NCI-H446 (cell line): ENCODE data around the gene KRTAP10-8.
"Not testable (repeated sequence)": the region's sequence is repeated elsewhere in the genome, so short reads cannot be mapped to it uniquely, and the experiment has no call there.

Experiments
- DNase-seq, 2 experiments: peaks; one replicate each; lab custom pipeline; 2025; lab: John Stamatoyannopoulos, UW

The KRTAP10-8 gene

DNA sequence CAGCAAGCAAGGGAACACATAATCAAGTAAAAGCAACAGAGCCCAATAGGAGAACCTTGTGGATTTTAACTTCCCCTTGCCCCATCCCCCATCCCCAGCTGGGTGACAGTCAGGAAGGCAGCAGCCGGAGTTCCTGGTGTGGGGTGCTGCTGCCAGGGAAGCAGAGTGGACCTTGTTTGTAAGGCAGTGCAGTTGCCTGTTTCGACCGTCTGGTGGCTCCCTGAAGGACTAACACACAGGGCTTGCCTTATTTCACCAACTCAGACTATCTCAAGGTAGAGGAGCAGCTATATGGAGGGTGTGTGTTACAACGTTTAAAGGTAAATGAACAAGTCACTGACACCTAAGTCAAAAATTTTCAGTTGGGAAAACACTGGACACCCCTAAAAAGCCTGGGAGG, 6.6 kb downstream of the KRTAP10-8 start:
- DNase-seq: no peak

DNA sequence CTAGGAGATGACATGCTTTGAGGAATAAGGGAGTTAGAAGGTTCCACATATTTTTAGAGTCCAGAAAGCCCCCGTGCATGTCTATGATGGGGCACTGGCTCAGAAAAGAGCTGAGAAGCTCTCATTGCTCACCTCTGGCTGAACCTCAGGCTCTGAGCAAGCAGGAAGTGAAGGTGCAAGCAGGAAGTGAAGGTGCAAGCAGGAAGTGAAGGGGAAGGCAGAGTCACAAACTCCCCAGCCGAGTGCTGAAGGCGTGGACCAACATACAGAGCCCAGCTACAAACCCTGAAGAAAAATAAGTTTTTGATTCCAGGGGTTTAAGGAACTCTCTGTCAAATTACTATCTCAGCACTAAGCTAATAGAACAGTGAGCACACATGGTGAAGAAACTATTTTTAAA, 7.0 kb downstream of the KRTAP10-8 start:
- no peak for DNase-seq

DNA sequence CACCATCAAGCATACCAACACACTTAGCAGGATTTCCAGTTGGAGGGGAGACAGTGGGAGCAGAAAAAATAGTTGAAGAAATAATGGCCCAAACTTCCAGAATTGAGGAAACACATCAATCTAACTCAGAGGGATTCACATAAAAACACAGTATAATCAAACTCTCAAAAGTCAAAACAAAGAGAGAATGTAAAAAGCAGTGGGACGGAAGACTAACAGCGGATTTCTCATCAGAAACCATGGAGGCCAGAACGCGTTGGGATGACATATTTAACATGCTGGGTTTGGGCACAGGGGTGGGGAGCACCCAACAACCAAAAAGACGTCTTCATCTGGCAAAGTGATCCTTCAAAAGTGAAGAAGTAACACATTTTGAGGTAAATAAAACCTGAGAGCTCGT, 8.0 kb downstream of the KRTAP10-8 start:
- DNase-seq: no peak

DNA sequence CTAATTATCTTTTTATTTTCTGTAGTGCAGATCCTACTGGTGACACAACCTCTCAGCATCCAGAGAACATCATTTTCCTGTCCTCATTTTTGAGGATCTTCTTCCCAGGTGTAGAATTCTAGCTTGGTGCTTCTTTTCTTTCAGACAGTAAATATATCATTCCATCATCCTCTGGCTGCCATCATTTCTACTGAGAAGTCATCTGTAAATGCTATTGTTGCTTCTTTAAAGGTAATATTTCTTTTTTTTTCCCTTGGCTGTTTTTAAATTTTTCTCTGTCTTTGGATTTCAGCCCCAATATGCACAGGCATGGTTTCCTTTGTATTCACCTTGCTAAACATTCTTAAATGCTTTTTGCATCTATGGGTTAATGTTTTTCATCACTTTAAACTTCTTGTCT, 11.7 kb downstream of the KRTAP10-8 start:
- no peak for DNase-seq

DNA sequence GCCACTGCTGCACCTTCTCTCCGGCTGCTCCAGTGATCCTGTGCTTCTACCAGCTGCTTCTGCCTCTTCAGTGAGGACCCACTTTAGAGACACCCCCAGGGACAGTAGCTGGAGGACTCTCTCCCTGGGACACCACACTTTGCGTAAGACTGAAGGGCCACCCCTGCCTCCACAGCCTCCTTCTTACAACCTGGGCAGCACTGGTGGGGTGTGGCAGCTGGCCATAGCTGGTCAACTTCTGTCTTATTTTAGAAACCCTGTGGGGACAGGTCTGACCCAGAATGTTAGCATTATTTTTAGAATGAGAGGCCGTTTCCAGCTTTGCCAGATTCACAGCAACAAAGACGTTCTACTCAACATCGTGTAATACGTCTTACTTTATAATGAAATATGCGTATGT, 13.9 kb downstream of the KRTAP10-8 start:
- DNase-seq: no peak

DNA sequence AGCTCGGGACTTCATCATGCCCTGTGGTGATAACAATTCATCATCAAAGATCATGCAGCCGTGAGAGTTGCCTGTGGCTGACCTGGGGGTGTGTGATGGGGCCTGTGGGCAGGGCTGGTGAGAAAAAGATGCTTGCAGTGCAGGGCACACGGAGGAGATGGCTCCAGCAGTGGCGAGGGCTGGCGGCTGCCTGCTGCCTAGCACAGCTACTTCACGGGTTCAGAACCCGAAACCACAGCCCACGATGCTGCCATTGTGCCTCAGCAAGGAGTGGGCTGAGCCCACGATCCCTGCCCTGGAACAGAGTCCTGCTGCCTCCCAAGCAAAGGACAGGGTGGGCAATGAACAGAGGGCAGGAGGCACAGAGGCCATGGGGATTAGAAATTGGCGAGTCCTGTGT, 14.4 kb downstream of the KRTAP10-8 start:
- DNase-seq: no peak

DNA sequence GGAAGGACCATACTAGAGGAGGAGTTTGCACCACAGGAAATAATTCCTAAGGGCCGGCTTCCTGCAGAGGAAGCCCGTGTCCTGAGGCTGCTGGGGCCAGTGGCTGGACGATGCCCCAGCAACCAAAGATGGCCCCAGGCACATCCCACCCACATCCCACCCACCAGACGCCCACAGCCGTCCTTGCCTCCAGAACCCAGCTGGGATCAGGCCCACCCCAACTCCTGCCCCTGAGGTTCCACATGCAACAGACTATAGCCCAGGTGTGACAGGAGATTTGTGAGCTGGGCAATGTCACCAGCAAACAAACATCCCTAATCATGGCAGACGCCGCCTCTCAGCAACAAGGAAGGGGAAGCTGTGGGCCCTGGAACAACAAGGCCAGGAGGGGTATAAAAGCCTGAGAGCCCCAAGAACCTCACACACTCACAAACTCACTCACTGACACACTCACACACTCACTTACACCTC, 14.8 kb downstream of the KRTAP10-8 start, which contains the start of gene KRTAP10-9:
Gene KRTAP10-9 (plus strand): TSS at position 421 of the 471 bp plus-strand sequence. CDS start 79 bp downstream, outside the sequence.
- DNase-seq: no peak

DNA sequence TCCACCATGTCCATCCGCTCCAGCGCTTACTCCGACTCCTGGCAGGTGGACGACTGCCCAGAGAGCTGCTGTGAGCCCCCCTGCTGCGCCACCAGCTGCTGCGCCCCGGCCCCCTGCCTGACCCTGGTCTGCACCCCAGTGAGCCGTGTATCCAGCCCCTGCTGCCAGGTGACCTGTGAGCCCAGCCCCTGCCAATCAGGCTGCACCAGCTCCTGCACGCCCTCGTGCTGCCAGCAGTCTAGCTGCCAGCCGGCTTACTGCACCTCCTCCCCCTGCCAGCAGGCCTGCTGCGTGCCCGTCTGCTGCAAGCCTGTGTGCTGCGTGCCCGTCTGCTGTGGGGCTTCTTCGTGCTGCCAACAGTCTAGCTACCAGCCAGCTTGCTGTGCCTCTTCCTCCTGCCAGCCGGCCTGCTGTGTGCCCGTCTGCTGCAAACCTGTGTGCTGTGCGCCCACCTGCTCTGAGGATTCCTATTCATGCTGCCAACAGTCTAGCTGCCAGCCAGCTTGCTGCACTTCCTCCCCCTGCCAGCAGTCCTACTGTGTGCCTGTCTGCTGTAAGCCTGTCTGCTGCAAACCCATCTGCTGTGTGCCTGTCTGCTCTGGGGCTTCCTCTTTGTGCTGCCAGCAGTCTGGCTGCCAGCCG, 15.4 kb downstream of the KRTAP10-8 start:
- DNase-seq: not testable (repeated sequence)

DNA sequence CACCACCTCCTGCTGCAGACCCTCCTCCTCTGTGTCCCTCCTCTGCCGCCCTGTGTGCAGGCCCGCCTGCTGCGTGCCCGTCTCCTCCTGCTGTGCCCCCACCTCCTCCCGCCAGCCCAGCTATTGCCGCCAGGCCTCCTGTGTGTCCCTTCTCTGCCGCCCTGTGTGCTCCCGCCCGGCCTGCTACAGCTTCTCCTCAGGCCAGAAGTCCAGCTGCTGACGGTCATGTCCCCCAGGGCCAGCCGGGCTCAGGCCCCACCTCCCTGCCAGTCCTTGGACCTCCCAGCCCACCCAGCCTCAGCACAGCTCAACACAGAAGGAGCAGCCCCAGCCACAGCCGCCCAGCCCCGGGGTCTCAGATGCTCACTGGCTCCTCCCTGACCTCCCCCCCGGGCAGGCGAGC, 16.0 kb downstream of the KRTAP10-8 start:
- DNase-seq: not testable (repeated sequence)

DNA sequence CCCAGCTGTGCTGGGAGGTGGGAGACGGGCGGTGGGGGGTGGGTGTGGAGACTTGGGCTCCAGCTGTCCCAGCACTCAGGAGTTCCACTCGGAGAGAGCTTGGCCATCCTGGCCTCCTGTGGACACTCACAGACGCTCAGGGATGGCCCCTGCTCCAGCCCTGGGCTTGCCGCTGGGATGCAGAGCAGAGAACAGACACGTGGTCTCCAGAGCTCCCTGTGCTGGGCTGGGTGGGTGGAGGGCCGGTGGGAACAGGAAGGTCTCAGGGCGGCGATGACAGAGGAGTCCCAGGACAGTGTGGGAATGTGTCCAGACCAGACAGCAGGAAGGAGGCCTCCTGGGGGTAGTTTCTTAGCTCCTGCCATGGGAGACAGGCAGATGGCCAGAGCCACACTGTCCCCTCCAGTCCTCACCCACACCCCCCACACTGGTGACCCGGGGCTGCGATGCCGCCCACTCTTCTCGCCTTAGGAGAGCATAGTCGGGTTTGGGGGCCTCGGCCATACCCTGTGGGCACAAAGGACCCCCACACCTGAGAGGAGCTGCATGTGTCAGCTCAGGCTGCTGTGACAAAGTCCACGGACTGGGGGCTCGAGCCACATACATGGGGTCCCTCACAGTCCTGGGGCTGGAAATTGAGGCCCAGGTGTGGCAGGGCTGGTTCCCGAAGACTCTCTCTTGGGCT, 17.0 kb downstream of the KRTAP10-8 start:
- no peak for DNase-seq

DNA sequence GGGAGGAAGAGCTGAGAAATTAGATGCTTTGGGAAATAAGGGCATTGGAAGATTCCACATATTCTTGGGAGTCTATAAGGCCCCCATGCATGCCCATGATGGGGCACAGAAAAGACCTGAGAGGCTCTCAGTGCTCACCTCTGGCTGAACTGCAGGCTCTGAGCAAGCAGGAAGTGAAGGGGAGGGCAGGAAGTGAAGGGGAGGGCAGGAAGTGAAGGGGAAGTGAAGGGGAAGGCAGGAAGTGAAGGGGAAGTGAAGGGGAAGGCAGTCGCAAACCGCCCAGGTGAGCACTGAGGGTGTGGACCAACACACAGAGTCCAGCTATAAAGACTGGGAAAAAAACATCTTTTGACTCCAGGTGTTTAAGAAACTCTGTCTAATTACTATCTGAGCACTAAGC, 18.6 kb downstream of the KRTAP10-8 start:
- DNase-seq: no peak

DNA sequence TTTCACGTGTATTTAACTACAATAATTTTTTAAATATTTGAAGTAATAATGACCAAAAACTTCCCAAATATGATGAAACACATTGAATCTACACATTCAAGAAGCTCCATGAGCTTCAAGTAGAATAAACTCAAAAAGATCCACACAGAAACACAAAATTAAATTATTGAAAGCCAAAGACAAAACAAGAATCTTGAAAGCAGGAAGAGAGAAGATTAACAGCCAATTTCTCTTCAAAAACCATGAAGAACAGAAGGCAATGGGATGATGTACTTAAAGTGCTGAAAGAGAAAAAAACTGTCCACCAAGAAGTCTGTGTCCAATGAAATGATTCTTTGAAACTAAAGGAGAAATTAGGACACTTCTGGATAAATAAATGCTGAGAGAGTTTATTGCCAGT, 20.2 kb downstream of the KRTAP10-8 start:
- no peak for DNase-seq

DNA sequence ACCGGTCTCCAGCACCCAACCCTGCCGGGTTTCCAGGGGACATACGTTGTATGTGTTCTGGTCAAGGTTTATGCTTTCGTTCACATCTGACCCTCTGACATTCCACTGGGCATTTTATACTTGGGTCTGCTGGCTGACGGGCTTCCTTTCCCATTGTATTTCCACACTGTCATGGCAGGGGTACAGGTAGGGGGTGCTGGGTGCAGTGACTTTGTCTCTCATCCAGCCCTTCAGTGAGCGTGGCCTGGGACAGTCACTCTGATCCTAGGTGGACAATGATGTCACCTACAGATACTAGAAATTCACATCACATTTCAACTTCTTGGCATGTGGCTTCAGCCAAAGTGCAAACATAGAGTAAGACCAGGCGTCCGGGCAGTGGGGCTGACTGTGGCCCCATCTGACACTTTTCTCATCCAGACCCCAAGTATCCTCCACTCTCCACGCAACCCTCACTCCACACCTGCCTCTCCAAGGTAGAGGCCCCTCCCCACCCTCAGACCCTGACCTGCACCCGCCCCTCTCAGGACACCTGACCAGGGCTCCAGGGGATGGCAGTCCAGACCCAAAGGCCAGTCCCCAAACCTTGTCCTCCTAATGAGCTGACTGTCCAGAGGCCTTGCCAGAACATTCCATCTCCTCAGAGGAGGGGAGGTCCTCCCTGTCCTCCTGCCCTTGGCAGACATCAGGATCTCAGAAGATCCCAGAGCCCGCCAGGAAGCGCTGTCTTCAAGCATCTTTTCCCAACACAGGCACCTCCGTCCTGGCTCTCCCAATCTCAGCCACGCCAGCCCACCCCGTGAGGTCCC, 24.5 kb downstream of the KRTAP10-8 start:
- no peak for DNase-seq

DNA sequence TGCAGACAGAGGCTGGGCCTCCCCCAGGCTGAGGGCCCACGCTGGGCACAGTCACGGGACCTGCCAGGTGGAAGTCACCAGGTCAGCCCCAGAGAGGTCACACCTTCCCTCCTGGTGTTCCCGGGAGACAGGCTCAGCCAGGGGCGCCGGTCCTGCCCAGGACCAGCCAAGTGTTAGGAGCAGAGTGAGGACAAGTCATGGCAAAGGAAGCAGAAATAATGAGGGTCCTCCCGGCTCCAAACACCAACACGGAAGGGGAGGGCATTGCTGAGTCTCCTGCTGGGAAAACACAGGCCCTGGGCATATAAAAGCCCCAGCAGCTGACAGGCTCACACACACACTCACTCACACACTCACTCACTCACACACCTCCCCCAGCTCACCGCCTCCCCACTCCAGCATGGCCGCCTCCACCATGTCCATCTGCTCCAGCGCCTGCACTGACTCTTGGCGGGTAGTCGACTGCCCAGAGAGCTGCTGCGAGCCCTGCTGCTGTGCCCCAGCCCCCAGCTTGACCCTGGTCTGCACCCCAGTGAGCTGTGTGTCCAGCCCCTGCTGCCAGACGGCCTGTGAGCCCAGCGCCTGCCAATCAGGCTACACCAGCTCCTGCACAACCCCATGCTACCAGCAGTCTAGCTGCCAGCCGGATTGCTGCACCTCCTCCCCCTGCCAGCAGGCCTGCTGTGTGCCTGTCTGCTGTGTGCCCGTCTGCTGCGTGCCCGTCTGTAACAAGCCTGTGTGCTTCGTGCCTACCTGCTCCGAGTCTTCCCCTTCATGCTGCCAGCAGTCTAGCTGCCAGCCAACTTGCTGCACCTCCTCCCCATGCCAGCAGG, 25.4 kb downstream of the KRTAP10-8 start, which contains the start of gene KRTAP10-10:
Gene KRTAP10-10 (plus strand): TSS at position 339 of the 833 bp plus-strand sequence. CDS start 62 bp downstream, at position 401.
- DNase-seq: peak in 1 of 2 experiments; percentile 44

DNA sequence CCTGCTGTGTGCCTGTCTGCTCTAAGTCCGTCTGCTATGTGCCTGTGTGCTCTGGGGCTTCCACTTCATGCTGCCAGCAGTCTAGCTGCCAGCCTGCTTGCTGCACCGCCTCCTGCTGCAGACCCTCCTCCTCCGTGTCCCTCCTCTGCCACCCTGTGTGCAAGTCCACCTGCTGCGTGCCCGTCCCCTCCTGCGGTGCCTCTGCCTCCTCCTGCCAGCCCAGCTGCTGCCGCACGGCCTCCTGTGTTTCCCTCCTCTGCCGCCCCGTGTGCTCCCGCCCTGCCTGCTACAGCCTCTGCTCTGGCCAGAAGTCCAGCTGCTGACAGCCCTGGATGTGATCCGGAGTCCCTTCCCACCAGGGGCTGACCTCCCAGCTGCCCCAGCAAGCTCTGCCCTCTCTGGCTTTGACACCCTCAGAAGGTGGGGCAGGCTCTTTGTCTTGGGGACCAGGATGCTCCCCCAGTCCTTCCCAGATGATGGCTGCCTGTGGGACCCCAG, 26.0 kb downstream of the KRTAP10-8 start:
- not testable (repeated sequence) for DNase-seq

DNA sequence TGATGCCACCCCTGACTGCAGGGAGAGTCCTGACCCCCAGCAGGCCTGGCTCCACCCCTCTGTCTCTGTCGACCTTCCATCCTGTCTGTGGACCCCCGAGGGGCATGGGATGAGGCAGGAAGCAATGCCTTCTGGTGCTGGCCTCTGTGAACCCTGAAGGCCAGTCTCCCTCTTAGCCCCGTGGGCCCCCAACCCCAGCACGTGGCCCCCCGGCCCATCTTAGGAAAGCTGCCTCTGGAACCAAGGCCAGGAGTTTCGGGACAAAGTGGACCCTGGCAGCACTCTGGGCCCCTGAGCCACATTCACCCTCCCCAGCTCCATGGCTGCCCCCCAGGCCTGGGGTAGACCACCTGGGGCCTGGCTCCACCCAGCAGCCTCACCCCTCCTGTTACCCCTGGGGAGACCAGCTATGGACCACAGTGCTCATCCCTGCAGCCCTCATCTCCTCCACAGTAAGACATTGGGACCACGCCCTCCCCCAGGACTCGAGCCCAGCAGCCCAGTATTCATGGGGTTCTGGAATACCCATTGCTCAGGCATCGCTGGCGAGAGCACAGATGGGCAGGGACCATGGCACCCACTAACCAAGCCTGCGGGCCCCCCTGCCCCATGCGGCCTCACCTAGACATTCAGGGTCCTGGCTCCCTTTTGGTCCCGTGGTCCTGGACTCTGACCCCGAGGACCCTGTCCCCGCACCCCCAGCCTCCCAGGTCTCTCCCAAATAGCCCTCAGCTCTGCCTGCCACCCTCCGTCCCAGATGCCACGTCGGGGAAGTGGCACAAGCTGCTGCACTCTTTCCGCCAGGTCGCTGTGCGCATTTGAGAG, 26.8 kb downstream of the KRTAP10-8 start:
- not testable (repeated sequence) for DNase-seq

DNA sequence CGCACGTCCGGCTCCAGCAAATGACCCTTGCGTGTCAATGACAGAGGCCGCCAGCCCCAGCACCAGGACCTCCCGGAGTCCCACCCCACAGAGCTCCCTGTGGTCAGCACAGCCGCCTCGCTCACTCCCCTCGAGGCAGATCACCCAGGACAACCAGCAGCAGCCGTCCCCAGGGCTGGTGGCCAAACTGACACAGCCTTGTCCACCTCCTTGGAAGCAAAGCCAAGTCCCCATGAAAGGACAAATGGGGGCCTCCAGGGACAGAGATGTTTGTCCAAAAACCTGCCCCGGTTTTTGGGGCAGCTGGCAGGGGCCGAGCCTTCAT, 27.4 kb downstream of the KRTAP10-8 start:
- no peak for DNase-seq

DNA sequence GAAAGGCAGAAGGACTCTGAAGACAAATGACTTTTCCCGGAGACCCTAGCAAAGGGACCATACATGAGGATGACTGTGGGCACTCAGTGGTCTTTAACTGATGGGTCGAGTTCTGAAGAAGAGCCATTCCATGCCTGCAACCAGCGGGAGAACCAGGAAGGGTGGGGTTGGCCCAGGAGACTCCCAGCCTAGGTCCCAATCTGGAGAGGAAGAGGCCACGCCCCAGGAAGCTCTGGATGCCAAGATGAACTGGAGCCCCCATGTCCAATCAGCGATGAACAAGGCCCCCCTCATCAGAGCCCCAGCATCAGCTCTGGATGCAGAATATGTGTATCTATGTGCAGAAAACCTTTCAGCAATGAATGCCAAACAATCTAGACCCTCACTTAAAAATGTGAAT, 28.9 kb downstream of the KRTAP10-8 start:
- DNase-seq: no peak

DNA sequence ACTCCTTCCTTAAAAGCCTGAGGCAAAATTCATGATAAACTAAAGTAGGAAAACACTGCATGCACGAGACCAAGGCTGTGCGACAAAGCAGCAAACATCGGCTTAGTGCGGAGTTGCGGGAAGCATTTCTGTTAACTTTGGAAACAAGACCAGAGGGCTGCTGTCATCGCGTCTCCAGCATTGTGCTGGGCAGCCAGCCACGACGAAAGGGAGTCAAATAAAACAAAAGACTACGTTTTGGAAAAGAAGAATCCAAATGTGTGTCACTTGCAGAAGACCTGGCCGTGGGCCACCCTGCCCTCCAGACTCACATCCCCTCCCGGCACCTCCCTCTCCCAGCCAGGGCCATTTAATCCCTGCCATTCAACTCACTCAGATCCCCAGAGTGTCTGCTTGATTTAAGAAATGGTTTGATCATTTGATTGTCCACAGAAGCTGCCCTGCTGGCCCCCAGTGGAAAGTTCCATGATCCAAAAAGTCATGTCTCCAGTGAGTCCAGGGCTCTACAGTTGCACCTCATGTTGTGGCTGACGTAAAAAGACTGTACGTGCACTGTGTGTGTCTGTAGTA, 31.9 kb downstream of the KRTAP10-8 start:
- DNase-seq: no peak

DNA sequence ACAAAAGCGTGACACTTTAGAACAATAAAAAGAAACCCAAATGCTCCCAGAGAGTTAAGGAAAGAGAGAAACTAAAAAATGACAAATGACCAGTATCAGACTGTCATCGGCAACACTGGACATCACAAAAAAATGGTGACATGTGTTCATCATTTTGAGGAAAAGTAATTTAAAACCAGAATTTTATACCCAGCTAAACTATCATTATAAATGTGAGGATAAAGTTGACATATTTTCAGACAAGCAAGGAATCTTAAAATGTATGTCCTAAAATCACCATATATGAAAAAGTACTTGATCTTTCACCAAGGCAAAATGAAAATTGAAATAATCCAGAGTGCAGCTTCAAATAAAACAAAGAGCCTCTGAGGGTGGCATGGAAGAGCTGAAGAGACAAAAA, 33.0 kb downstream of the KRTAP10-8 start:
- no peak for DNase-seq
